NCI-H1930 (cell line): ENCODE data around the gene LYRM4.
"Not testable (repeated sequence)": the region's sequence is repeated elsewhere in the genome, so short reads cannot be mapped to it uniquely, and the experiment has no call there.

Source experiments
- DNase-seq, 2 experiments: peaks; one replicate each; lab custom pipeline; 2025; lab: John Stamatoyannopoulos, UW

The LYRM4 gene

GRCh38 chr6:5121956-5122355, 138.8 kb downstream of the LYRM4 start:
- no peak for DNase-seq

- DNase-seq = no peak
These were observed 139.3 kb downstream of the LYRM4 start for GRCh38 chr6:5121479-5121878.

GRCh38 chr6:5120543-5120942, 140.2 kb downstream of the LYRM4 start:
- DNase-seq = not testable (repeated sequence)

GRCh38 chr6:5120011-5120410, 140.7 kb downstream of the LYRM4 start:
- no peak for DNase-seq

GRCh38 chr6:5119090-5119951, 141.4 kb downstream of the LYRM4 start:
- no peak for DNase-seq

- no peak for DNase-seq
These were observed 144.3 kb downstream of the LYRM4 start for GRCh38 chr6:5116243-5116991.

- DNase-seq = no peak
These were observed 145.6 kb downstream of the LYRM4 start for GRCh38 chr6:5115168-5115567.

GRCh38 chr6:5113096-5113495, 147.7 kb downstream of the LYRM4 start:
- DNase-seq = no peak

GRCh38 chr6:5112066-5112799, 148.5 kb downstream of the LYRM4 start:
- no peak for DNase-seq

- DNase-seq = no peak
These were observed 149.1 kb downstream of the LYRM4 start for GRCh38 chr6:5111626-5112025.

GRCh38 chr6:5110246-5110645, 150.5 kb downstream of the LYRM4 start:
- no peak for DNase-seq

- no peak for DNase-seq
These were observed 151.3 kb downstream of the LYRM4 start for GRCh38 chr6:5109436-5109835.

GRCh38 chr6:5108536-5109150, 152.1 kb downstream of the LYRM4 start:
- no peak for DNase-seq

GRCh38 chr6:5108068-5108467, 152.7 kb downstream of the LYRM4 start:
- no peak for DNase-seq

GRCh38 chr6:5107341-5107740, 153.4 kb downstream of the LYRM4 start:
- no peak for DNase-seq

GRCh38 chr6:5105146-5105545, 155.6 kb downstream of the LYRM4 start:
- DNase-seq = no peak

- DNase-seq = no peak
These were observed 156.1 kb downstream of the LYRM4 start for GRCh38 chr6:5104667-5105066.

GRCh38 chr6:5103250-5103649, 157.5 kb downstream of the LYRM4 start:
- DNase-seq = no peak

GRCh38 chr6:5102267-5102970, 158.3 kb downstream of the LYRM4 start:
- DNase-seq = no peak

- no peak for DNase-seq
These were observed 159.9 kb downstream of the LYRM4 start for GRCh38 chr6:5100806-5101205.

GRCh38 chr6:5099537-5099936, 161.2 kb downstream of the LYRM4 start:
- no peak for DNase-seq
